ENCODE measurements around the gene LTB4R. TPM values are rescaled to one million over a fixed set of nuclear protein-coding genes. Genes with fewer than 3 reads are reported as not detected.
A peak's percentile ranks its signal among the peaks of the same experiment; 100 is the strongest.

The LTB4R gene
- total and polyA plus RNA-seq, 8 donors = 1.9 to 15.5 (median 2.6) TPM

DNA sequence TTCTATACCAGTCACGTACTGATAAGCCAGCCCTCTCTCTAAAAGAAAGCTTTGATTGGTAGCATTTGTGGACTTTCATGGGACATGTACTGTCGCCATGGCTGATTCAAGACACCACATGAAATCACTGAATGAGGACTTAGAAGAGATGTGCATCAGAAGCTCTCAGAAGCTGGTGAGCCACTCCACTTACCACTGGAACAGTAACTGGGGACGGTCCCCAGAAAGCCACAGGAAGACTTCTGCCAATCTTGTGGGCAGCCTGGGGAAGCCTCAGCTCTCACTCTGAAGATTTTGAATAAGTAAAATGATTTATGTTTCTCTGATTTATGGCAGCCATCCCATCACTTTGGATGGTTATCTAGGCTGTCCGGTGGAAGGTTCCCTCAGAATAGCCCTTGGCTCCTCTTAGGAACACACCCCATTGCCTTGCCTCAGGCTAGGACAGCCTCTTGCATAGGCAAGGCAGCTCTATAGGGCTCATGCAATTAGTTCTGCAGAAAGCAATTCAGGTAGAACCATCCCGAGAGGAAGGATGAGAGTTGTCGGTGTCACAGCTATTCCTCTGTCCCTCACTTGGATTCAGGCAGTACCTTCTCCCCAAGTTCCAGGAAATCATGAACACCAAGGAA, 21.5 kb upstream of the LTB4R start:
- FAIRE-seq = no peak
- intact Hi-C loops (cut with DNase I) = no loop called here

DNA sequence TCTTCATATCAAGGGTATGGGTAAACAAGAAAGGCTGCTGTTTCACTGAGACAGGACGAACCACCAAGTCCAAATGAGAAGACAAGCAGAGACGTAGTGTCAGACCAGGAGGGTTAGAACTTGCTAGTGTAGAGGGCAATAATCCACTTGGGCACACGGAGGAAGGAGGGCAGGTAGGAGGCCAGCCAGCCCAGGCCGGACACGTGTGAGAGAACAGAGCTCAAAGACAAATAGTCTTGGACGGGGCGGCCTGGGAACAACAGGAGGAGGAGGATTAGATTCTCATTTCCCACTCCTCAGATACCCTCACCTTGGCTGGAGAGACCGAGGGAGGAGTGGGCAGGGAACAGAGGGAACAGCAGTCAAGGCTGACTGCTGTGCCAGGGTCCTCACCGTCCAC, 20.6 kb upstream of the LTB4R start:
- no peak overlapping the region for H3K27ac ChIP-seq
- 80 to 81% methylated on average over 9 of the region's 9 CpGs for WGBS, 2 donors
- TF ChIP-seq, protein P1, sequence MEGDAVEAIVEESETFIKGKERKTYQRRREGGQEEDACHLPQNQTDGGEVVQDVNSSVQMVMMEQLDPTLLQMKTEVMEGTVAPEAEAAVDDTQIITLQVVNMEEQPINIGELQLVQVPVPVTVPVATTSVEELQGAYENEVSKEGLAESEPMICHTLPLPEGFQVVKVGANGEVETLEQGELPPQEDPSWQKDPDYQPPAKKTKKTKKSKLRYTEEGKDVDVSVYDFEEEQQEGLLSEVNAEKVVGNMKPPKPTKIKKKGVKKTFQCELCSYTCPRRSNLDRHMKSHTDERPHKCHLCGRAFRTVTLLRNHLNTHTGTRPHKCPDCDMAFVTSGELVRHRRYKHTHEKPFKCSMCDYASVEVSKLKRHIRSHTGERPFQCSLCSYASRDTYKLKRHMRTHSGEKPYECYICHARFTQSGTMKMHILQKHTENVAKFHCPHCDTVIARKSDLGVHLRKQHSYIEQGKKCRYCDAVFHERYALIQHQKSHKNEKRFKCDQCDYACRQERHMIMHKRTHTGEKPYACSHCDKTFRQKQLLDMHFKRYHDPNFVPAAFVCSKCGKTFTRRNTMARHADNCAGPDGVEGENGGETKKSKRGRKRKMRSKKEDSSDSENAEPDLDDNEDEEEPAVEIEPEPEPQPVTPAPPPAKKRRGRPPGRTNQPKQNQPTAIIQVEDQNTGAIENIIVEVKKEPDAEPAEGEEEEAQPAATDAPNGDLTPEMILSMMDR (IDR thresholded peaks at IDR 0.05) = no peak
- H3K27me3 ChIP-seq = no peaks in the 10 kb centered on the region
- H3K4me1 ChIP-seq = no peaks in the 10 kb centered on the region
- no peak for ATAC-seq
- intact Hi-C loops (cut with DNase I) = no loop called here
- DNase-seq = peak in 1 of 6 donors; percentile 14
- no peaks in the 10 kb centered on the region for H3K9me3 ChIP-seq
- no peak overlapping the region for H3K4me3 ChIP-seq
- no peak for FAIRE-seq
- peaks cover 0 to 30% (median 4%) of the 10 kb centered on the region in 3 donors for H3K36me3 ChIP-seq

More for the DNA sequence above, 21.5 kb upstream of the LTB4R start:
- Histone ChIP-seq H3K4me1 (no peaks in the 10 kb centered on the region), H3K27ac (no peak overlapping the region), H3K4me3 (no peak overlapping the region), H3K27me3 (no peaks in the 10 kb centered on the region), H3K36me3 (peaks cover 0 to 23% (median 0%) of the 10 kb centered on the region in 3 donors), H3K9me3 (no peaks in the 10 kb centered on the region)
- WGBS, 2 donors = 77 to 81% methylated on average over 6 of the region's 6 CpGs
- TF ChIP-seq, protein P1 (IDR thresholded peaks at IDR 0.05) = no peak
- ATAC-seq = no peak
- DNase-seq = no peak

DNA sequence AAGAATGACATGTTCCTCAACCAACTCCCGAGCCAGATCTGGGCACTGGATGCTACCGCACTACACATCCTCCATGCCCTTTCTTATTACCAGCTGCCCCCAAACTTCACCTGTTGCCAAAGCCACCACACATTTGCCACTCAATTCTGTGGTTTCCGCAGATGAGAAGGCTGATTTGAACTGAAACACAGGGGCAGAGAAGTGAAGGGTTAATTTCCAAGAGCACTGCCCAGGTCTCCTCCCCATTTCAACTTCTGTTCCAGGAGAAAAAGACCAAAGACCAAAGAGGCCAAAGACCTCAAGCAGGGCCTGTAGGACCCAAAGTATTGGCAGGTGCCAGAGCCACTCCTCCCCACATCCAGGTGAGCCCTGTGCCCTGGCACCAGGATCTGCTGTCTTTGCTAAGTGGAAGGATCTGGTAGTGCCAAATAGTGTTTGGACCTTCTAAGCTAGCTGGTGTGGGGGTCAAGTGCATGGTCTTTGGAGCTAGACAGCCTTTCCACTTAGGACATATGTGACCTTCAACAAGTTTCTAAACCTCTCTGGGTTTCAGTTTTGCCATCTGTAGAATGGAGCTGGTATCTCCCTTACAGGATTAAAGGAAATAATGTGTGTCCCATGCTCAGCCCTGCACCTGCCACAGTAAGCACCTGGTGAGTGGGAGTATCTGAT, 19.7 kb upstream of the LTB4R start:
- Histone ChIP-seq H3K9me3 (no peaks in the 10 kb centered on the region), H3K27ac (no peak overlapping the region), H3K4me3 (no peak overlapping the region), H3K36me3 (peaks cover 0 to 34% (median 8%) of the 10 kb centered on the region in 3 donors), H3K27me3 (no peaks in the 10 kb centered on the region), H3K4me1 (peaks cover 0 to under 1% (median 0%) of the 10 kb centered on the region in 3 donors)
- ATAC-seq = no peak
- TF ChIP-seq, protein P1 (IDR thresholded peaks at IDR 0.05) = no peak
- no peak for DNase-seq
- 86 to 94% methylated on average over 3 of the region's 3 CpGs for WGBS, 2 donors
- no peak for FAIRE-seq
- intact Hi-C loops (cut with DNase I) = no loop called here

DNA sequence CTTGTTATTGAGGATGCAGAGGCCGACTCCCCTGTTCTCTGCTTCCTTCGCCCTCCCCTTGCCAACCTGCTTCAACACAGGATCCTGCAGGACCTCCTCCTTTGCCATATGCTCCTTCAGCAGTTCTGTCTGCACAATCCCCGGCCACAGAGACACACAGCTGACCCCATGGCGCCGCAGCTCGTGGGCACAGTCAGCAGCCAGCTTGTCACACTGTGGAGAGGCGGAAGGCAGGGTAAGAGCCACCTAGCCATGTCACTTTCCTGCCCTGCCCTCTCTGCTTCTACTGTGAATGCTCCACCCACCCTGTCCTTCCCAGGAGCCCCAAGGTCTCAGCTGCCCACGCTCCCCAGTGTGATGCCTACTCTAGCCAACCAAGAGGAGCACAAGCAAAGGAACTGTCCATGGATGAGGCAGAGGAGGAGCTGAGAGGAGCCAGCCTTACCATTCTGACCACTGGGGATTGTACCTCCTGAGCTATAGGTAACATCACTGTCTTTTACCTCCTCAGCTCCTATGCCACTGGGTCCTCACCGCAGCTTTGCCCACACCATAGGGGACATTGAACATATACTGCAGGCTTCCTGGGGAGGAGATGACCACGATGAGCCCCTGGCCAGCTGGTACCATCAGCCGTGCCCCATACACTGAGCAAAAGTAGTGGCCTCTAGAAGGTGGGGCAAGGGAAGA, 19.0 kb upstream of the LTB4R start:
- 90 to 91% methylated on average over 11 of the region's 11 CpGs for WGBS, 2 donors
- Histone ChIP-seq H3K27me3 (no peaks in the 10 kb centered on the region), H3K36me3 (peaks cover 0 to 34% (median 8%) of the 10 kb centered on the region in 3 donors), H3K9me3 (no peaks in the 10 kb centered on the region), H3K4me1 (peaks cover 0 to 5% (median 5%) of the 10 kb centered on the region in 3 donors), H3K4me3 (no peak overlapping the region), H3K27ac (no peak overlapping the region)
- intact Hi-C loops (cut with DNase I) = no loop called here
- TF ChIP-seq, protein P1 (IDR thresholded peaks at IDR 0.05) = no peak
- ATAC-seq = no peak
- peak in 1 of 6 donors; percentile 32 for DNase-seq
- no peak for FAIRE-seq

Measured in pancreas (tissue), 10 donors.